Nephron progenitor cell (in vitro differentiated cells): ENCODE results near the gene ATXN7L3.
"Not testable (repeated sequence)": the region's sequence is repeated elsewhere in the genome, so short reads cannot be mapped to it uniquely, and the experiment has no call there.

Experiments
- DNase-seq: peaks from one replicate; pipeline ENCODE4 v3.0.0; 2021
- H3K27ac Mint-ChIP-seq: 2 replicates; pipeline ENCODE4 v1.8.0; 2021; ENCODE audit warnings: mild to moderate bottlenecking, moderate library complexity, mixed read lengths
- H3K27me3 Mint-ChIP-seq: 2 replicates; pipeline ENCODE4 v1.8.0; 2021; ENCODE audit warnings: mild to moderate bottlenecking, low read depth, mixed read lengths; ENCODE audit not compliant: poor library complexity
- H3K36me3 Mint-ChIP-seq: 2 replicates; pipeline ENCODE4 v1.8.0; 2021; ENCODE audit warnings: low read depth, mixed read lengths
- H3K4me1 Mint-ChIP-seq: 2 replicates; pipeline ENCODE4 v1.8.0; 2021; ENCODE audit warnings: mixed read lengths
- H3K4me3 Mint-ChIP-seq: 2 replicates; pipeline ENCODE4 v1.8.0; 2021; ENCODE audit warnings: mild to moderate bottlenecking, moderate library complexity, mixed read lengths
- H3K9me3 Mint-ChIP-seq: 2 replicates; pipeline ENCODE4 v1.8.0; 2021; ENCODE audit warnings: mild to moderate bottlenecking, moderate library complexity, mixed read lengths
- TF ChIP-seq, protein P1 (sequence below): fragments of 200-600 bp; sonication (generic); IDR thresholded peaks from 2 replicates; pipeline ENCODE4 v1.5.0; 2021; ENCODE audit warnings: antibody characterized with exemption

The ATXN7L3 gene, protein sequence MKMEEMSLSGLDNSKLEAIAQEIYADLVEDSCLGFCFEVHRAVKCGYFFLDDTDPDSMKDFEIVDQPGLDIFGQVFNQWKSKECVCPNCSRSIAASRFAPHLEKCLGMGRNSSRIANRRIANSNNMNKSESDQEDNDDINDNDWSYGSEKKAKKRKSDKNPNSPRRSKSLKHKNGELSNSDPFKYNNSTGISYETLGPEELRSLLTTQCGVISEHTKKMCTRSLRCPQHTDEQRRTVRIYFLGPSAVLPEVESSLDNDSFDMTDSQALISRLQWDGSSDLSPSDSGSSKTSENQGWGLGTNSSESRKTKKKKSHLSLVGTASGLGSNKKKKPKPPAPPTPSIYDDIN

DNA sequence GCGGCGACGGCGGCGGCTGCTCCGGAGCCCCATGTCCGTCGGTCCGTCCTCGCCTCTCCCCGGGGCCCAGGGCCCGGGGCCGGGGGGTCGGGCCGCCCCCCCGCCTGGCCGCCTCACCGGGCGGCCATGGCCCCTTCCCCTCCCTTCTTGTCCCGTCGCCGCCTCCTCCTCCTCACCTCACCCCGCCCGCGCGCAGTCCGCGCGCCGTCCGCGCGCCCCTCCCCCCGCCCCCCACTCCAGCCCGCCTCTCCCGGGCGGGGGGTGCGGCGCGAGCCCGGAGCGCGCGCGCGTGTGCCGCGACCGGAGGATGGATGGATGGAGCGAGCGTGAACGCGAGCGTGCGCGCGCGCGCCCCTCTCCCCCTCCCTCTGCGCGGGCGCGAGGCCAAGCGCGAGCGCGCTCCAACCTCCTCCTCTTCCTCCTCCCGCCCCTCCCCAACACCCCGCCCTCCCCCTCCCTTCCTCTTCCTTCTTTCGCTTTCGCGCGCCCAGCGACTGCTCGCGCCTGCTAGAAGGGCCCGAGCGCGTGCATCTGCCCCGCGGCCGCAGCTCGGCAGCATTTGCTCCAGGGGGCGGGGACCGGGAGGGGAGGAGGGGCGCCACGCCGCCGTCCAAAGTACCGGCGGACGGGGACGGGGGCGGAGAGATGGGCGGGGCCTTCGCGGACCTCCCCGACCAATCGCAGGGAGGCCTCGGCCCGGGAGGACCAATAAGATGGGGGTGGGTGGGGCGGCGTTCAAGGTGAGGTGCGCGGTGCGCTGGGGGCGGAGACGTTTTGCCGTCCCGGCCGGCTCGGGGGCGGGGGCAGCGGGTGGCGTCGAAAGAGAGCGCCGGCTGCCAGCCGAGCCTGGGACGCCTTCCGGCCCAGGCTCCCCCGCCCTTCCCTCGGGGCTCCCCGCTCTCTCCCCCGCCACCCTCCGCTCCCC is at the start of gene ATXN7L3:
TSS of gene ATXN7L3 (minus strand) at position 332 of the 925 bp plus-strand sequence. CDS start 1,814 bp downstream, outside the sequence.
- Mint-ChIP-seq H3K27me3 (peaks cover 4% of the 10 kb centered on the region), H3K27ac (peak within 1 kb of the TSS; percentile 98), H3K4me1 (peaks cover 45% of the 10 kb centered on the region), H3K36me3 (peaks cover 33% of the 10 kb centered on the region), H3K9me3 (no peaks in the 10 kb centered on the region), H3K4me3 (peak within 1 kb of the TSS; percentile 95)
- peak; percentile 100 for DNase-seq
- TF ChIP-seq, protein P1, sequence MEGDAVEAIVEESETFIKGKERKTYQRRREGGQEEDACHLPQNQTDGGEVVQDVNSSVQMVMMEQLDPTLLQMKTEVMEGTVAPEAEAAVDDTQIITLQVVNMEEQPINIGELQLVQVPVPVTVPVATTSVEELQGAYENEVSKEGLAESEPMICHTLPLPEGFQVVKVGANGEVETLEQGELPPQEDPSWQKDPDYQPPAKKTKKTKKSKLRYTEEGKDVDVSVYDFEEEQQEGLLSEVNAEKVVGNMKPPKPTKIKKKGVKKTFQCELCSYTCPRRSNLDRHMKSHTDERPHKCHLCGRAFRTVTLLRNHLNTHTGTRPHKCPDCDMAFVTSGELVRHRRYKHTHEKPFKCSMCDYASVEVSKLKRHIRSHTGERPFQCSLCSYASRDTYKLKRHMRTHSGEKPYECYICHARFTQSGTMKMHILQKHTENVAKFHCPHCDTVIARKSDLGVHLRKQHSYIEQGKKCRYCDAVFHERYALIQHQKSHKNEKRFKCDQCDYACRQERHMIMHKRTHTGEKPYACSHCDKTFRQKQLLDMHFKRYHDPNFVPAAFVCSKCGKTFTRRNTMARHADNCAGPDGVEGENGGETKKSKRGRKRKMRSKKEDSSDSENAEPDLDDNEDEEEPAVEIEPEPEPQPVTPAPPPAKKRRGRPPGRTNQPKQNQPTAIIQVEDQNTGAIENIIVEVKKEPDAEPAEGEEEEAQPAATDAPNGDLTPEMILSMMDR = no peak

DNA sequence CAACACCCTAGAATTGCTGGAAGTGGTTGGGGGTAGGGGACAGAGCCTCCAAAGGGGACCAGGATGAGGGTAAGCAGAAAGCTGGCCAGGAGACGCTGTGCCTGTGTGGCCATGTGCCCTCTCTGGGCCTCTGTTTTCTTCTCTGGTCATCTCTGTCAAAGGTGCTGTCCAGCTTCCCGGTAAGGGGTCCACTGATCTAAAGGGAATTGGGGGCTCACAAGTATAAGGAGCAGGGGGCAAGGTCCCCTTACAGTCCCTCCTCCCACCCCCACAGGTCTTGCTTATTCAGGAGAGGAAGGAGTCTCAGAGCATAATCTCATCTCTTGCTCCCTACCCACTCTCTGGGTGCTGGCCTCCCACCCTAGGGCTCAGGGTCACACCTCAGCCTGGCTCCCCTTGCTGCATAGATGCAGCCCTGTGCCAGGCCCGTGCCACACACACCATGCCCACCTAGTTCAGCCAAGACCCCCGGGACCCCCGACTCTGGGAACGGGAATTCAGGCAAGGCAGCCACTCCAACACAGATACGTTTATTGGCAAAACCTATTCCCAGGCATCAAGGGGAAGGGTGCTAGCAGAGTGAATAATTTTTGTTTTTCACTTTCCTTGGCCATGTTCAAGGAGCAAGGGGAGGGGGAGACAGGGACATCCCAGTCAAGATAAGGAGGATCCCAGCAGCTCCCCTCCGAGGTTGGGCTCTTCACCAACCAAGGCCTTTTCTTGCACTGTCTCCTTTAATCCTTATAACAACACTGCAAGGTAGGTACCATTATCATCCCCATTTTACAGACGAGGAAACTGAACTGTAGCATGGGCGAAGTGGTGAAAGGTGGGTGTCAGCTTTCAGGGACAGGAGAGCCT is 48.4 kb upstream of the ATXN7L3 start:
- Mint-ChIP-seq H3K27ac (no peak overlapping the region), H3K9me3 (no peaks in the 10 kb centered on the region), H3K27me3 (no peaks in the 10 kb centered on the region), H3K4me1 (peaks cover 52% of the 10 kb centered on the region), H3K4me3 (no peak overlapping the region), H3K36me3 (no peaks in the 10 kb centered on the region)
- no peak for DNase-seq
- TF ChIP-seq, protein P1 = no peak

DNA sequence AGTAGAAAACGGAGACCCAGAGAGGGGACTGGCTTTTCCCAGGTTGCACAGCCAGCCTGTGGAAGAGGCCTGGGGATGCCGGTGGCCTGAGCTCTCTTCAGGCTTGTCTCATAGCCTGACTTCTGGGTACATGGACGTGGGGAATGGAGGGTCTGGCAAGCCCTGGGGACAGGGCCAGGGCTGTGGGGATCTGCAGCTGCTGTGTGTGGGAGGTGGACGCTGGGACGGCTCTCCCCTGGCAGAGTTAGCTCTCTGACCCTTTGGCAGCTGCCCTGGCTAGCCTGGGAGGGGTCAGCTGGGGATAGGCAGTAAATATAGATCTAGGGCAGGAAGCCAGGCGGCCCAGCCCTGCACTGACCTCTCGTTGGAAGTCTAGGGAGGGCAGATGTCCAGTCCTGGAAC is 47.8 kb upstream of the ATXN7L3 start:
- Mint-ChIP-seq H3K4me1 (peaks cover 50% of the 10 kb centered on the region), H3K4me3 (peak overlapping the region; percentile 19), H3K27ac (peak overlapping the region; percentile 59), H3K27me3 (no peaks in the 10 kb centered on the region), H3K9me3 (no peaks in the 10 kb centered on the region), H3K36me3 (no peaks in the 10 kb centered on the region)
- DNase-seq = peak; percentile 57
- TF ChIP-seq, protein P1 = no peak

DNA sequence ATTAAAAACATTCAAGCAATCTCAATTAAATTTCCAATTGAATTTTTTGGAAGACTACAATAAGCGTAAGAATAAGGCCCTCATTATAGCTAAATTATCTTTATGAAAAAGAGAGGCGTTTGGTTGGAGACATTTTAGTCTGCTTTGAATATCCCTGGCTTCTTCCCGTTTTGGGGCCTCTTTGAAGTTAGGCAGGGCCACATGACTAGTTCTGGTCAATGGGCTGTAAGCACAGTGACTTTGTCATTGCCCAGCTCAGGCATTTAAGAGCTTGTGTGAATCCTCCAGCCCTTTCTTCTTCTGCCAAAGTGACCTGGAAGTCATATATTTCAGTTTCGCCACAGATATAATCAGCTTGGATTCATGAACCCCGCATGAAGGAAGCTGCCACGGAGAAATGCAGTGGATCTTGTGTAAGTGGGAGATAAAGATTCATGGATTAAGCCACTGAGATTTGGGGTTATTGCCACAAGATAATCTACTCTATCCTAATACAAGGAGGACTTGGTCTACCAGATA is 41.5 kb upstream of the ATXN7L3 start:
- Mint-ChIP-seq H3K4me1 (peaks cover 23% of the 10 kb centered on the region), H3K27me3 (peaks cover 7% of the 10 kb centered on the region), H3K36me3 (no peaks in the 10 kb centered on the region), H3K4me3 (no peak overlapping the region), H3K27ac (no peak overlapping the region), H3K9me3 (peaks cover 20% of the 10 kb centered on the region)
- DNase-seq = no peak
- TF ChIP-seq, protein P1 = no peak

DNA sequence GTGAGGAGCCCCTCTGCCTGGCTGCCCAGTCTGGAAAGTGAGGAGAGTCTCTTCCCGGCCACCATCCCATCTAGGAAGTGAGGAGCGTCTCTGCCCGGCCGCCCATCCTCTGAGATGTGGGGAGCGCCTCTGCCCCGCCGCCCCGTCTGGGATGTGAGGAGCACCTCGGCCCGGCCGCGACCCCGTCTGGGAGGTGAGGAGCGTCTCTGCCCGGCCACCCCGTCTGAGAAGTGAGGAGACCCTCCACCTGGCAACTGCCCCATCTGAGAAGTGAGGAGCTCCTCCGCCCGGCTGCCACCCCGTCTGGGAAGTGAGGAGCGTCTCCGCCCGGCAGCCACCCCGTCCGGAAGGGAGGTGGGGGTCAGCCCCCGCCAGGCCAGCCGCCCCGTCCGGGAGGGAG is 38.2 kb upstream of the ATXN7L3 start:
- Mint-ChIP-seq H3K4me1 (peaks cover 22% of the 10 kb centered on the region), H3K9me3 (peaks cover 23% of the 10 kb centered on the region)
- H3K4me3 Mint-ChIP-seq, DNase-seq, H3K27ac Mint-ChIP-seq, H3K36me3 Mint-ChIP-seq, H3K27me3 Mint-ChIP-seq: not testable (repeated sequence)
